Colonic mucosa (tissue), 4 donors: ENCODE results near the gene CYP4F2. TPM values are rescaled to one million over a fixed set of nuclear protein-coding genes. Genes with fewer than 3 reads are reported as not detected.

Source experiments
- DNase-seq: peaks from one replicate; pipeline ENCODE4 v3.0.0-alpha.2; 2020
- H3K27ac ChIP-seq: fragments of 200-600 bp; one replicate; pipeline ENCODE4 v1.8.0; 2021
- H3K27me3 ChIP-seq: fragments of 200-600 bp; one replicate; pipeline ENCODE4 v1.8.0; 2021
- H3K36me3 ChIP-seq: fragments of 200-600 bp; one replicate; pipeline ENCODE4 v1.8.0; 2021
- H3K4me1 ChIP-seq: fragments of 200-600 bp; one replicate; pipeline ENCODE4 v1.8.0; 2021; ENCODE audit warnings: mild to moderate bottlenecking
- H3K4me3 ChIP-seq: fragments of 200-600 bp; one replicate; pipeline ENCODE4 v1.8.0; 2021
- H3K9ac ChIP-seq, 2 donors: one replicate each; pipeline ENCODE4 v1.7.0; 2013; ENCODE audit warnings: control low read depth in 2 of 2, low read depth in 2 of 2, low read length in 2 of 2
- H3K9me3 ChIP-seq: fragments of 200-600 bp; one replicate; pipeline ENCODE4 v1.8.0; 2021
- CTCF ChIP-seq: fragments of 200-600 bp; IDR thresholded peaks from one replicate; pipeline ENCODE4 v1.8.0; 2022; ENCODE audit warnings: antibody characterized with exemption, mild to moderate bottlenecking
- intact Hi-C: fragments of 100-400 bp; cut with DNase I; formaldehyde crosslinking; loops from one replicate; pipeline ENCODE4 v1.14.1; 2022
- total RNA-seq, 2 donors: library from RNA; stranded (reverse); fragmentation: NEBNext Ultra II Directional in 1 of 2; extraction: Animal tissue kit (Norgen Biotek cat#: 25700) in 1 of 2; gene quantifications; one replicate each; pipeline ENCODE4 v1.2.1, GENCODE V29; 2021
- donor health status: healthy.
- donor health status: DM: no; HTN: no; CAD: no.
- donor health status: DM: no; HTN: no; CAD: no.

The CYP4F2 gene
- total RNA-seq, 2 donors from 2014 or later: 3.9 to 7.0 TPM

- Histone ChIP-seq H3K27ac (no peak overlapping the region), H3K27me3 (no peaks in the 10 kb centered on the region), H3K9ac (no peak overlapping the region), H3K9me3 (no peaks in the 10 kb centered on the region), H3K36me3 (no peaks in the 10 kb centered on the region), H3K4me1 (no peaks in the 10 kb centered on the region), H3K4me3 (no peak overlapping the region)
- intact Hi-C loops: no loop called here
- no peak for DNase-seq
- no peak for TF ChIP-seq CTCF
Observed at GRCh38 chr19:15828121-15828610, 69.7 kb downstream of the CYP4F2 start.

Other genes with a start within 250 kb of the CYP4F2 start
- 10 to 100 TPM; 82.1 to 87.0 TPM for gene CYP4F12, start 225.0 kb downstream of the CYP4F2 start, total RNA-seq
- gene OR10H2, start 170.1 kb downstream of the CYP4F2 start, total RNA-seq: not detected
- gene OR10H3, start 160.1 kb downstream of the CYP4F2 start, total RNA-seq: not detected
- not detected for gene OR10H5, start 110.4 kb downstream of the CYP4F2 start, total RNA-seq
- gene OR10H1, start 82.4 kb downstream of the CYP4F2 start, total RNA-seq: not detected
- 1 to 10 TPM; 6.7 to 8.1 TPM for gene CYP4F11, start 36.5 kb upstream of the CYP4F2 start, total RNA-seq
- not detected for gene OR10H4, start 50.9 kb upstream of the CYP4F2 start, total RNA-seq
- gene TPM4, start 178.4 kb upstream of the CYP4F2 start, total RNA-seq: 100 to 1,000 TPM; 261 to 388 TPM
- gene RAB8A, start 213.8 kb upstream of the CYP4F2 start, total RNA-seq: 100 to 1,000 TPM; 127 to 145 TPM
- 10 to 100 TPM; 13.5 to 14.0 TPM for gene HSH2D, start 245.6 kb upstream of the CYP4F2 start, total RNA-seq